HG02840 (cell line): ENCODE data around the gene SLC25A18.

ENCODE experiments used
- ATAC-seq: cut with Tn5 transposase; IDR thresholded peaks from one replicate; pipeline ENCODE4 v1.9.1; 2021; ENCODE audit warnings: mild to moderate bottlenecking, moderate library complexity, moderate number of reproducible peaks; ENCODE audit not compliant: unreplicated experiment, low FRiP score

The SLC25A18 gene

GRCh38 chr22:17569971-17570511, 6.7 kb downstream of the SLC25A18 start:
- no peak for ATAC-seq

- ATAC-seq, result no peak
Observed at GRCh38 chr22:17570851-17571631, 7.7 kb downstream of the SLC25A18 start.

- ATAC-seq, result no peak
Observed at GRCh38 chr22:17575151-17575550, 11.9 kb downstream of the SLC25A18 start.

GRCh38 chr22:17575681-17576080, 12.4 kb downstream of the SLC25A18 start:
- no peak for ATAC-seq

- ATAC-seq, result no peak
Observed at GRCh38 chr22:17576470-17576869, 13.2 kb downstream of the SLC25A18 start.

GRCh38 chr22:17578136-17578754, 14.9 kb downstream of the SLC25A18 start:
- no peak for ATAC-seq

- no peak for ATAC-seq
Observed at GRCh38 chr22:17579535-17579981, 16.3 kb downstream of the SLC25A18 start.

GRCh38 chr22:17580441-17581031, 17.2 kb downstream of the SLC25A18 start:
- no peak for ATAC-seq

GRCh38 chr22:17581056-17581455, 17.8 kb downstream of the SLC25A18 start:
- ATAC-seq, result no peak

GRCh38 chr22:17581631-17582030, 18.3 kb downstream of the SLC25A18 start:
- ATAC-seq, result no peak

GRCh38 chr22:17583151-17583550, 19.9 kb downstream of the SLC25A18 start:
- no peak for ATAC-seq

GRCh38 chr22:17586831-17587440, 23.6 kb downstream of the SLC25A18 start:
- no peak for ATAC-seq

- no peak for ATAC-seq
Observed at GRCh38 chr22:17587629-17588028, 24.3 kb downstream of the SLC25A18 start.

GRCh38 chr22:17588606-17589005, 25.3 kb downstream of the SLC25A18 start:
- no peak for ATAC-seq

GRCh38 chr22:17589810-17590375, 26.6 kb downstream of the SLC25A18 start:
- no peak for ATAC-seq

GRCh38 chr22:17590586-17590985, 27.3 kb downstream of the SLC25A18 start:
- ATAC-seq, result no peak

GRCh38 chr22:17592201-17592600, 28.9 kb downstream of the SLC25A18 start:
- ATAC-seq, result no peak

- no peak for ATAC-seq
Observed at GRCh38 chr22:17596226-17596625, 32.9 kb downstream of the SLC25A18 start.

GRCh38 chr22:17597217-17597616, 33.9 kb downstream of the SLC25A18 start:
- no peak for ATAC-seq

GRCh38 chr22:17598318-17598717, 35.0 kb downstream of the SLC25A18 start:
- no peak for ATAC-seq

- ATAC-seq, result no peak
Observed at GRCh38 chr22:17601031-17601430, 37.7 kb downstream of the SLC25A18 start.
